ENCODE measurements around the gene TSPEAR. TPM values are rescaled to one million over a fixed set of nuclear protein-coding genes. Genes with fewer than 3 reads are reported as not detected.
A peak's percentile ranks its signal among the peaks of the same experiment; 100 is the strongest.
"Not testable (repeated sequence)": the region's sequence is repeated elsewhere in the genome, so short reads cannot be mapped to it uniquely, and the experiment has no call there.

The TSPEAR gene
- total RNA-seq, 1 donor = not detected

DNA sequence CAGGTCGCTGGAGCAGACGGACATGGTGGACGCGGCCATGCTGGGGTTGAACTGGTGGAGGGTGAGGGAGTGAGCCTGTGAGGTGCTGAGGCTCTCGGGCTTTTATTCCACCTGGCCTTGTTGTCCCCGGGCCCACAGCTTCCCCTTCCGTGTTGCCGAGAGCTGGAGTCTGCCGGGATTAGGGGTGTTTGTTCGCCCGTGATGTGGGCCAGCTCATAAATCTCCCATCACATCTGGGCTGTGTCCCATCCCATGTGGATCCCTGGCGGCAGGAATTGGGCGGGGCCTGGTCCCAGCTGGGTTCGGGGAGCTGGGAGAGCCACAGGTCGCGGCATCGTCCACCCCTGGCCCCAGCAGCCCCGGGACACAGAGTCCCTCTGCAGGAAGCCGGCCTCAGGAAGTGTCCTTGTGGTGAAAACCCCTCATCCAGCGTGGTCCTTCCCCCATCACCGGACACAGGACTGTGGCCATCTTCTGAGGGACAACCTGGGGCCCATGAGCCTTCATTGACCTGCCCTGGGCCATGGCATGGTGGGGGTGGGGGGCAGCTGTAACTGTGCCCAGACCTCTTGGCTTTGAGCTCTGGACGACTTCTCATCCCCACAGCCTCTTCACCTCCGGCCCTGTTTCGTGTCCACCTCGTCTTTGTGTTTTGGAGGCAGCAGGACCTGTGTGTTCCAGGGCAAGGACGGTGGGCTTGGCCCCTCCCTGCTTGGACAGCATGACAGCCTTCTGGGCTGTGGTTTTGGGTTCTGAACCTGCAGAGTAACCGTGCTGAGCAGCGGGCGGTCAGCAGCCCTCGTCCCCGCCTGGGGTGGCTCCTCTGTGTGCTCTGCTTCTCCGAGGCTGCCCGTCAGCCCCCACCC is 118.7 kb downstream of the TSPEAR start, which contains the start of gene KRTAP10-6:
KRTAP10-6 (minus strand) TSS at position 60 of the 866 bp plus-strand sequence; CDS start at position 39, 21 bp downstream.
- no peak within 1 kb of the TSS for H3K4me2 ChIP-seq (ENCODE audit: insufficient read depth, low read length)
- H2AFZ ChIP-seq (ENCODE audit: low read length) = peak within 1 kb of the TSS; percentile 29
- H3K9me3 ChIP-seq (ENCODE audit: low read depth, low read length) = no peaks in the 10 kb centered on the region
- H3K36me3 ChIP-seq (ENCODE audit: insufficient read depth, low read length) = no peaks in the 10 kb centered on the region
- peak; percentile 55 for DNase-seq (ENCODE audit: insufficient read length, low spot score, missing footprints)
- H3K79me2 ChIP-seq (ENCODE audit: insufficient read depth, low read length) = no peaks in the 10 kb centered on the region
- no peaks in the 10 kb centered on the region for H4K20me1 ChIP-seq (ENCODE audit: insufficient read depth, low read length)
- H3K27ac ChIP-seq (ENCODE audit: low read depth, low read length) = no peak within 1 kb of the TSS
- TF ChIP-seq, protein P1, sequence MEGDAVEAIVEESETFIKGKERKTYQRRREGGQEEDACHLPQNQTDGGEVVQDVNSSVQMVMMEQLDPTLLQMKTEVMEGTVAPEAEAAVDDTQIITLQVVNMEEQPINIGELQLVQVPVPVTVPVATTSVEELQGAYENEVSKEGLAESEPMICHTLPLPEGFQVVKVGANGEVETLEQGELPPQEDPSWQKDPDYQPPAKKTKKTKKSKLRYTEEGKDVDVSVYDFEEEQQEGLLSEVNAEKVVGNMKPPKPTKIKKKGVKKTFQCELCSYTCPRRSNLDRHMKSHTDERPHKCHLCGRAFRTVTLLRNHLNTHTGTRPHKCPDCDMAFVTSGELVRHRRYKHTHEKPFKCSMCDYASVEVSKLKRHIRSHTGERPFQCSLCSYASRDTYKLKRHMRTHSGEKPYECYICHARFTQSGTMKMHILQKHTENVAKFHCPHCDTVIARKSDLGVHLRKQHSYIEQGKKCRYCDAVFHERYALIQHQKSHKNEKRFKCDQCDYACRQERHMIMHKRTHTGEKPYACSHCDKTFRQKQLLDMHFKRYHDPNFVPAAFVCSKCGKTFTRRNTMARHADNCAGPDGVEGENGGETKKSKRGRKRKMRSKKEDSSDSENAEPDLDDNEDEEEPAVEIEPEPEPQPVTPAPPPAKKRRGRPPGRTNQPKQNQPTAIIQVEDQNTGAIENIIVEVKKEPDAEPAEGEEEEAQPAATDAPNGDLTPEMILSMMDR (IDR thresholded peaks at IDR 0.05; ENCODE audit: extremely low read depth, low read depth, low read length) = no peak
- peaks cover 30% of the 10 kb centered on the region for H3K27me3 ChIP-seq (ENCODE audit: insufficient read depth, low read length)
- no peak within 1 kb of the TSS for H3K4me3 ChIP-seq (ENCODE audit: insufficient read depth, low read length)
- H3K4me1 ChIP-seq (ENCODE audit: insufficient read depth, low read length) = no peaks in the 10 kb centered on the region

DNA sequence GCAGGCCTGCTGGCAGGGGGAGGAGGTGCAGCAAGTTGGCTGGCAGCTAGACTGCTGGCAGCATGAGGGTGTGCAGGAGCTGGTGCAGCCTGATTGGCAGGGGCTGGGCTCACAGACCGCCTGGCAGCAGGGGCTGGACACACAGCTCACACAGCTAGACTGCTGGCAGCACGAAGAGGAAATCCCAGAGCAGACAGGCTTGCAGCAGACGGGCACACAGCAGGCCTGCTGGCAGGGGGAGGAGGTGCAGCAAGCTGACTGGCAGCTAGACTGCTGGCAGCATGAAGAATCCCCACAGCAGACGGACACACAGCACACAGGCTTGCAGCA is 119.6 kb downstream of the TSPEAR start:
- H3K4me2 ChIP-seq (ENCODE audit: insufficient read depth, low read length); H4K20me1 ChIP-seq (ENCODE audit: insufficient read depth, low read length); H3K36me3 ChIP-seq (ENCODE audit: insufficient read depth, low read length); H3K4me3 ChIP-seq (ENCODE audit: insufficient read depth, low read length); DNase-seq (ENCODE audit: insufficient read length, low spot score, missing footprints); H3K79me2 ChIP-seq (ENCODE audit: insufficient read depth, low read length); H3K9me3 ChIP-seq (ENCODE audit: low read depth, low read length); H2AFZ ChIP-seq (ENCODE audit: low read length); H3K27ac ChIP-seq (ENCODE audit: low read depth, low read length); H3K4me1 ChIP-seq (ENCODE audit: insufficient read depth, low read length): not testable (repeated sequence)
- peaks cover 30% of the 10 kb centered on the region for H3K27me3 ChIP-seq (ENCODE audit: insufficient read depth, low read length)

DNA sequence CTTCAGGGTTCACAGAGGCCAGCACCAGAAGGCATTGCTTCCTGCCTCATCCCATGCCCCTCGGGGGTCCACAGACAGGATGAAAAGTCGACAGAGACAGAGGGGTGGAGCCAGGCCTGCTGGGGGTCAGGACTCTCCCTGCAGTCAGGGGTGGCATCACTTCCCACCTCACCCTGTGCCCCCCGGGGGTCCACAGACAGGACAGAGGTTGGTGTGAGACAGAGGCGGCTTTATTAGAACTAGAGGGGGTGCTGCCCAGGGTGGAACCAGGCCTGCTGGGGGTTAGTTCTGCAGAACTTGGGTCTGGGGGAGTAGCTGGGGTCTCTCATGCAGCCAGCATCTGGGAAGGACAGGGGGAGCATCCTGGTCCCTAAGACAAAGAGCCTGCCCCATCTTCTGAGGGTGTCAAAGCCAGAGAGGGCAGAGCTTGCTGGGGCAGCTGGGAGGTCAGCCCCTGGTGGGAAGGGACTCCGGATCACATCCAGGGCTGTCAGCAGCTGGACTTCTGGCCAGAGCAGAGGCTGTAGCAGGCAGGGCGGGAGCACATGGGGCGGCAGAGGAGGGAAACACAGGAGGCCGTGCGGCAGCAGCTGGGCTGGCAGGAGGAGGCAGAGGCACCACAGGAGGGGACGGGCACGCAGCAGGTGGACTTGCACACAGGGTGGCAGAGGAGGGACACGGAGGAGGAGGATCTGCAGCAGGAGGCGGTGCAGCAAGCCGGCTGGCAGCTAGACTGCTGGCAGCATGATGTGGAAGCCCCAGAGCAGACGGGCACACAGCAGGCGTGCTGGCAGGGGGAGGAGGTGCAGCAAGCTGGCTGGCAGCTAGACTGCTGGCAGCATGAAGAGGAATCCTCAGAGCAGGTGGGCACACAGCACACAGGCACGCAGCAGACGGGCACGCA is 120.2 kb downstream of the TSPEAR start:
- H3K79me2 ChIP-seq (ENCODE audit: insufficient read depth, low read length); H4K20me1 ChIP-seq (ENCODE audit: insufficient read depth, low read length); H3K27ac ChIP-seq (ENCODE audit: low read depth, low read length); DNase-seq (ENCODE audit: insufficient read length, low spot score, missing footprints); H3K4me1 ChIP-seq (ENCODE audit: insufficient read depth, low read length); H3K36me3 ChIP-seq (ENCODE audit: insufficient read depth, low read length); H3K4me2 ChIP-seq (ENCODE audit: insufficient read depth, low read length); H3K4me3 ChIP-seq (ENCODE audit: insufficient read depth, low read length); H2AFZ ChIP-seq (ENCODE audit: low read length); H3K9me3 ChIP-seq (ENCODE audit: low read depth, low read length): not testable (repeated sequence)
- peaks cover 30% of the 10 kb centered on the region for H3K27me3 ChIP-seq (ENCODE audit: insufficient read depth, low read length)

GRCh38 chr21:44590311-44590721 is 121.1 kb downstream of the TSPEAR start:
- H3K27me3 ChIP-seq (ENCODE audit: insufficient read depth, low read length) = peaks cover 27% of the 10 kb centered on the region
- DNase-seq (ENCODE audit: insufficient read length, low spot score, missing footprints) = no peak
- H3K4me3 ChIP-seq (ENCODE audit: insufficient read depth, low read length) = no peak overlapping the region
- H3K4me1 ChIP-seq (ENCODE audit: insufficient read depth, low read length) = no peaks in the 10 kb centered on the region
- H3K79me2 ChIP-seq (ENCODE audit: insufficient read depth, low read length) = no peaks in the 10 kb centered on the region
- H2AFZ ChIP-seq (ENCODE audit: low read length) = no peak overlapping the region
- H3K27ac ChIP-seq (ENCODE audit: low read depth, low read length) = no peak overlapping the region
- H3K36me3 ChIP-seq (ENCODE audit: insufficient read depth, low read length) = no peaks in the 10 kb centered on the region
- H4K20me1 ChIP-seq (ENCODE audit: insufficient read depth, low read length) = no peaks in the 10 kb centered on the region
- TF ChIP-seq, protein P1 (IDR thresholded peaks at IDR 0.05; ENCODE audit: extremely low read depth, low read depth, low read length) = no peak
- H3K9me3 ChIP-seq (ENCODE audit: low read depth, low read length) = no peaks in the 10 kb centered on the region
- H3K4me2 ChIP-seq (ENCODE audit: insufficient read depth, low read length) = no peak overlapping the region

Data from osteoblast (primary cell).